Activated effector memory CD4-positive, alpha-beta T cell treated with anti-CD3 and anti-CD28 coated beads, Interleukin-2, amount 50 U/mL, for 16 hours (primary cell): ENCODE results near the gene OR1N2.
"Not testable (repeated sequence)": the region's sequence is repeated elsewhere in the genome, so short reads cannot be mapped to it uniquely, and the experiment has no call there.

ENCODE experiments used
- DNase-seq: peaks from one replicate; pipeline ENCODE4 v3.0.0-alpha.2; 2020

The OR1N2 gene

GRCh38 chr9:122552812-122553211 is at the start of gene OR1N2:
Gene OR1N2, plus strand, starts transcription at chr9:122553112. Its CDS starts 100 bp downstream, at chr9:122553212.
- no peak for DNase-seq

- DNase-seq = no peak
These were observed 45.9 kb upstream of the OR1N2 start for GRCh38 chr9:122506964-122507363.

- no peak for DNase-seq
These were observed 42.4 kb upstream of the OR1N2 start, which contains the start of gene OR1J2 for GRCh38 chr9:122510502-122510901. Gene OR1J2, plus strand, starts transcription at chr9:122510802. Its CDS starts 0 bp downstream, at chr9:122510802.

GRCh38 chr9:122518226-122518625 is 34.7 kb upstream of the OR1N2 start:
- DNase-seq = no peak

- DNase-seq = no peak
These were observed 34.1 kb upstream of the OR1N2 start, which contains the start of gene OR1J4 for GRCh38 chr9:122518841-122519240. Gene OR1J4, plus strand, starts transcription at chr9:122519141. Its CDS starts 0 bp downstream, at chr9:122519141.

GRCh38 chr9:122519376-122519775 is 33.5 kb upstream of the OR1N2 start:
- no peak for DNase-seq

- no peak for DNase-seq
These were observed 26.3 kb upstream of the OR1N2 start for GRCh38 chr9:122526602-122527001.

- no peak for DNase-seq
These were observed 25.7 kb upstream of the OR1N2 start, which contains the start of gene OR1N1 for GRCh38 chr9:122527193-122527592. Gene OR1N1, minus strand, starts transcription at chr9:122527293. Its CDS starts 0 bp downstream, at chr9:122527293.

- not testable (repeated sequence) for DNase-seq
These were observed 21.8 kb upstream of the OR1N2 start for GRCh38 chr9:122531157-122531556.

GRCh38 chr9:122536134-122536533 is 16.8 kb upstream of the OR1N2 start:
- DNase-seq = no peak

GRCh38 chr9:122537066-122537465 is 15.8 kb upstream of the OR1N2 start:
- DNase-seq = not testable (repeated sequence)

GRCh38 chr9:122538757-122539156 is 14.2 kb upstream of the OR1N2 start:
- DNase-seq = no peak

- DNase-seq = no peak
These were observed 6.7 kb upstream of the OR1N2 start for GRCh38 chr9:122546196-122546595.

GRCh38 chr9:122551371-122551770 is 1.5 kb upstream of the OR1N2 start:
- DNase-seq = no peak

- DNase-seq = no peak
These were observed 8.5 kb downstream of the OR1N2 start for GRCh38 chr9:122561446-122561845.

- no peak for DNase-seq
These were observed 9.3 kb downstream of the OR1N2 start for GRCh38 chr9:122562134-122562760.

GRCh38 chr9:122567901-122568300 is 15.0 kb downstream of the OR1N2 start:
- no peak for DNase-seq

GRCh38 chr9:122572456-122572855 is 19.5 kb downstream of the OR1N2 start:
- DNase-seq = no peak

GRCh38 chr9:122579874-122580273 is 27.0 kb downstream of the OR1N2 start:
- no peak for DNase-seq

- DNase-seq = no peak
These were observed 27.4 kb downstream of the OR1N2 start for GRCh38 chr9:122580360-122580759.

GRCh38 chr9:122583284-122583683 is 30.4 kb downstream of the OR1N2 start, which contains the start of gene OR1L8:
Gene OR1L8, minus strand, starts transcription at chr9:122583384. Its CDS starts 14,907 bp downstream, at chr9:122568477.
- DNase-seq = not testable (repeated sequence)
